GM18511 (cell line): ENCODE measurements around the gene DUS1L.

Source experiments
- ATAC-seq: cut with Tn5 transposase; IDR thresholded peaks from one replicate; pipeline ENCODE4 v1.9.1; 2021; ENCODE audit warnings: mild to moderate bottlenecking, moderate library complexity; ENCODE audit not compliant: unreplicated experiment

DUS1L gene

DNA sequence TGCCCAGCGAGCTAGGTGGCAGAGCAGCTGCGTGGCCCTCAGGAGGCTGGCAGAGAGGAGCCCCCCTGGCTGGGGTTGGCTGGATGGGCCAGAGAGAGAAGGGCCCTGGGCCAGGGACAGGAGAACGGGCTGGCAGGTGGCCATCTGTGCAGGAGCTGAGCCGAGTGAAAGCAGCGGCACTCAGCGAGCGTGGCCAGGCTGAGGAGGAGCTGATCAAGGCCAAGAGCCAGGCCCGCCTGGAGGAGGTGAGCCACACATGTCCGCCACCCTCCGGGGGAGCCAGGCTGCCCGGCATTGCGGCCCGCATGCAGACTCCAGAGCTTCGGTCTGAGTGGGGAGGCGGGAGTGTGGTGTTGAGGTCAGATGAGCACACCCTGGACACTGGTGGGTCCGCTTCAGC, 36.2 kb downstream of the DUS1L start:
- ATAC-seq = no peak

DNA sequence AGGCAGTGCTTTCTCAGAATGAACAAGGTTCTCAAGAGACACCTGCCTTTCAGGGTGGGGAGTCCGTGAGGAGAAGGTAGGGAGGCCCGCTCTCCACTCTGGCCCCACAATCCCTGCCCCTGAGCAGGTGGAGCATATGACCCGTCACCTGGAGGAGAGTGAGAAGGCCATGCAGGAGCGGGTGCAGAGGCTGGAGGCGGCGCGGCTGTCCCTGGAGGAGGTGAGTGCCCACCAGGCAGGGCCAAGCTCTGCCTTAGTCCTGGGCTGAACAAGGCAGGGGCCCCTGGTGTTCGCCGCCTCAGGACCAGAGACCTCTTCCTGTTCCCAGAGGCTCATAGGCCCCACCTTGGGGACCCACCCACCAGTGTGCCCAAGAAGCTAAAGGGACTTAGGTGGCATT, 36.6 kb downstream of the DUS1L start:
- no peak for ATAC-seq

DNA sequence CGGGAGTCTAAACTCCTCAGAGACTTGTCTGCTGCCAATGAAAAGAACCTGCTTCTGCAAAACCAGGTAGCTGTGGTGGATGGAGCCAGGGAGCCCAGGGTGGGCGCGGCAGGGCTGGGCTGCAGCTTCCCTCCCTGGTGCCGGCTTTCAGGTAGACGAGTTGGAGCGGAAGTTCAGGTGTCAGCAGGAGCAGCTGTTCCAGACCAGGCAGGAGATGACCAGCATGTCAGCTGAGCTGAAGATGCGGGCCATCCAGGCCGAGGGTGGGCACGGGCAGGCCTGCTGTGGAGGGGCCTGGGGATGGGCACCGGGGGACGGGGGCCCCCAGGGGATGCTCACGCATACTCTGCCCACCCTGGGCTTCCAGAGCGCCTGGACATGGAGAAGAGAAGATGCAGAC, 37.4 kb downstream of the DUS1L start:
- ATAC-seq = no peak

DNA sequence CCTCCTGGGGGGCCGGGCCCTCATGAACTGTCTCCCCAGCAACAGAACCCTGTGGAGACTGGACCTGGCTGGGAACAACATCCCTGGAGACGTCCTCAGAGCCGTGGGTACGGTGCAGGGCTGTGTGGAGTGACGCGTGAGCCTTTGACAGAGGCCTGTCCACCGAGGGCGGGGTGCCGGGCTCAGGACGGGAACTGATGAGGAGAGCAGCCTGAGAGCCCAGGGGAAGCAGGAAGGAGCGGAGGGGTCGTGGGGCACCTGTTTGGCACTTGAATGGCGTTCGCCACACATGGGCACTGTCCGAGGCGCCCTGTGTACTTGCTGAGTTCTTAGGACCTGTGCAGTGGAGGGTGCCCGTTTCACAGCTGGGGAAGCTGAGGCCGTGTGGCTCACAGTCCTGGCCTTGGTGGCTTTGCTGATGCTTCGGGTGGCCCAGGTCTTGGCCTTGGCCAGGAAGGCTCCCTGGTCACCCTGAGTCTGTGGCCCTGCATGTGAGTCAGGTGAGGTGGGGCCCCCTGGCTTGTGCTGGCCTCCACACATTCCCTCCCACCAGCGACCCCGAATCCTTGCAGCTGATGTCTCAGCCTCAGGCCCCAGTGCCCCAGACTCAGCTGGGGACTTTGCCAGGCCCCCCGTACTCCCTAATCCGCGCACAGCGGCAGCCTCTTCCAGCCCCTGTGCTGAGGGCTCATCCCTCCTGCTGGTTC, 40.0 kb downstream of the DUS1L start:
- ATAC-seq = no peak

DNA sequence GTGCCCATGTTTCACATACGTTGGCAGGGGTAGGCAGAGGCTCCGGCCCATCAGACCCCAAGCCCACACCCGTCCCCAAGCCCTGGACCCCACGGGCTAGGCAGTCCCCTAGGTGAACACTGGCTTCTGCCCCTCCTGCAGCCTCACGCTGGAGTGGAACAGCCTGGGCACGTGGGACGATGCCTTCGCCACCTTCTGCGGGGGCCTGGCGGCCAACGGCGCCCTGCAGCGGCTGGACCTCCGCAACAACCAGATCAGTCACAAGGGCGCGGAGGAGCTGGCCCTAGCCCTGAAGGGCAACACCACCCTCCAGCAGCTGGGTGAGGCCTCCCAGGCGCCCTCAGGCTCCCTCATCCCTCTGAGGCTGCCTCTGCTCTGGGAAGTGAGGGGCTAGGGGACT, 40.7 kb downstream of the DUS1L start:
- no peak for ATAC-seq

DNA sequence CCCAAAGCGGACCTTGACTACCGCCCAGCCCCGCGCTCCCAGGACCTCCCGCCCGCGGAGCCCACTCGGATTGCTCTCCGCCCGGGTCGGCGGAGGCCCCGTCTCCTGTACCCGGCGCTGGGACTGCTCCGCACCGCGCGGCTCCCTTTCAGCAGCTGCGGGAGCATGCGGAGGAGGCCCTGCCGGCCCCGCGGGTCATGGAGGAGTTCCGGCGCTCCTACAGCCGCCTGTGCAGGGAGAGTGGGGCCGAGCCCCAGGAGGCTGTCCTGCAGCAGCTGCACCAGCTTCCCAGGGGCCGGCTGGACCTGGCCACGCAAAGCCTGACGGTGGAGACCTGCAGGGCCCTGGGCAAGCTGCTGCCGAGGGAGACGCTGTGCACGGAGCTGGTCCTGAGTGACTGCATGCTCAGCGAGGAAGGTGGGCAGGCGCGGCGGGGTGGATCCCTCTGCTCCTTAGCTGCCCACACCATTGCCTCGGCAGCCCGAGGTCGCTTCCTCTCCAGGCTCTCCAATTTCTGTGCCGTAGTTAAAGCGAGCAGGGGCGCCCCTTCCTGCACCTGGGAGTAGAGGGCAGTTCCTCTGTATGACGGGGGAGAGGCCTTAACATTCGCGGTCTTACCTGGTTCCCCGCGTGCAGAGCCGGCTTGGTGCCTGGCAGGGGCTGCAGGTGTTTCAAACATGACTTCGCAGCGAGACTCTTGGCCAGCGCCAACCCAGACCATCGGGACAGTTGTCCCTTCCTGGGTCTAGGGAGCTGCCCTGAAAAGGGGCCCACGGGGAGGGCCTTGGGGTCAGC, 42.0 kb downstream of the DUS1L start:
- ATAC-seq = peak; percentile 3

DNA sequence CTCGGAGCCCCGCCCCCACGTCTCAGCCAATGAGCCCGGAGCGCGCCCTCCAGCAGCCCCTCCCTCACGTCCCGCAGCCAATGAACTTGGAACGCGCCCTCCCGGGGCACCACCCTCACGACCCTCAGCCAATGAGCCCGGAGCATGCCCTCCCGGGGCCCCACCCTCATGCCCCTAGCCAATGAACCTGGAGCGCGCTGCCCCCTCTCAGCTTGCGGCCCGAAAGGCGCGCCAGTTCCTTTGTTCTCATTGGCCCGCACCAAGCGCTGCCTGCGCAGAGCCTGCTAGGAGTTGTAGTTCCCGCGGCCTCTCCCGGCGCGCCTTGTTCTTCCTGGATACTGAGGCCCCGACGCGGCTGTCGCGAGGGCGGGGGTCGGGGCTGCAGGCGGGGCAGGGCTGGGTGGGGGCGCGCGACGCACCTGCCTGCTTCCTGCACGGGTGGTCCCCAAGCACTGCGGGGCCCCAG, 42.6 kb downstream of the DUS1L start, which contains the start of gene LRRC45:
Gene LRRC45, plus strand, starts transcription at position 325 of the 466 bp plus-strand sequence. CDS start 339 bp downstream, outside the sequence.
- ATAC-seq = peak; percentile 88

DNA sequence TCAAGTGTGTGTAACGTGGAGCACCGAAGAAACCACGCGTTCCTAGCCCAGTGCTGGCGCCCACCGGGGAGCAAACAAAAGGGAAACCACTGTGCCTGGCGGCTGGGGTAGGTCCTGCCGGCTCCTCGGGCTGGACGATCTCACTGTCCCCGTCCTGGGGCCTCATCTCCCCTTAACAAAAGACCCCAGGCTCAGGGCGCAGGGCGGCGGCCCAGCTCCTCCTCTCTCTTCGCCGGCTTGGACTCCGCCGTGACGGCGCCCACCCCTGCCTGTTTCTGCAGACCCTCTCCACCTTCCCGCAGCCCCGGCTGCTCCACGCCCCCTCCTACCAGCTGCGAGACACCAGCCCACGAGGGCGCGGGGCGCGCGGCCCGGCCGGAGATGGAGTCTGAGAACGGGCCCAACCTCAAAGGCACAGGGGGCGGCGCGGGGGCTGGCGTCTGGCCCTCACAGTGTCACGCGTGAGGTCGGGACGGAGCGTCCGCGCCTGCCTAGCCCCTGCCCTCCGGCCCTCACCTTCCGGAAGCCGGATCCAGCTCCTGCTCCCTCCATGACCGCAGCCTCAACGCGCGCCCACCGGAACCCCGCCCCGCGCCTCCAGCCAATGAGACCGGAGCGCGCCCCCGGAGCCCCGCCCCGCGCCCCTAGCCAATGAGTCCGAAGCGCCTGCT, 43.2 kb downstream of the DUS1L start, which contains the start of gene CENPX:
Gene CENPX, minus strand, starts transcription at position 569 of the 671 bp plus-strand sequence. Its CDS starts 17 bp downstream, at position 552.
- no peak for ATAC-seq

DNA sequence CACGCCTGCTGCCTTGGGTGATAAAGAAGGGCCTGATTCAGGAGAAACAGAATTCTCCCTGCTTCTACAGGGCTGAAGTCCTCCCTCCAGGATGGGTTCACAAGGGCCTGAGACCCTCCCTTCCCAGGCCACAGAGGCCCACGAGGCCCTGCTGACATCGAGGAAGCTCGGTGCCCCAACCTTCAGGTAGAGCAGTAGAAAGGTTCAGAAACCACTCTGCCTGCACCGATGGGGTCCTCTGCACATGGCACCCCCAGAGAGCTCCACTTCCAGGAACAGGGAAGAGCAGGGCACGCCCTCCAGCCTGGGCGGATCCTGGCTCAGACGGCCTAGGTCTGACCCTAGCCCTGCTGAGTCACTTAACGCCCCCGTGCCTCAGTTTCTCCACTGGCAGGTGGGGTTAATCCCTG, 43.7 kb downstream of the DUS1L start:
- ATAC-seq = no peak

DNA sequence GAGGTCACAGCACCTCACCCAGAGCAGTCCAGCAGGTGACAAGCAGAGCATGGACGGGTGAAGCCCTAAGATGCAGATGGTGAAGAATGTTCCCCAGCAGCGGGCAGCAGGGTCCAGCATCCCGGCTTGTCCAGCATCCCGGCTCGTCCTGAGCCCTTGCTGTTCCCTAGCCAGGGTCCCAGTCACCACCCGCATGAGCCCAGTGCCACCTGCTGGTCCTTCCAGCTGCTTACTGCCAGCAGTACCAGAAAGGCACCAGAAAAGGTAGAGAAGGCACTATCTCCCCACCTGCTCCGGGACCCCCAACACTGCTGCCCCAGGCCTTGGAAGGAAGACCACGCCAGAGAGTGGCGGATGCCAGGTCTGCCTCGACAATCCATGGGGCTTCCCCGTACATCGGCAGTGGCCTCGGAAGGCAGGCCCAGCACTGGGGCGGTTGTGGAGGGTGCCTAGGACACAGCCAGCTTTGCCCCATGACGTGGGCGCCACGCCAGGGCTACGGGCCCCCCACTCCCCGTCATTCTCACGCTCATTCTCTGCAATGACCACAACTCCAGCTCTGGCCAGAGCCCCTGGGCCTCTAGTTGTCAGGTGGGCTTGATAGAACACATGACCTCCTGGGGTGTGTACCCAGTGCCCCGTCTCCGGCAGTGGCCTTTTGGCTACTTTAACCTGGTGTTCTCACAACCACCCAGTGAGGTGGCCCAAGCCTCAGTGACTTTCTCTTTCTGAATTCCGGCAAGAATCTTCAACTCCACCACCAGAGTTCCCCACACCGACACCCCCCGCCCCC, 44.3 kb downstream of the DUS1L start:
- no peak for ATAC-seq

DNA sequence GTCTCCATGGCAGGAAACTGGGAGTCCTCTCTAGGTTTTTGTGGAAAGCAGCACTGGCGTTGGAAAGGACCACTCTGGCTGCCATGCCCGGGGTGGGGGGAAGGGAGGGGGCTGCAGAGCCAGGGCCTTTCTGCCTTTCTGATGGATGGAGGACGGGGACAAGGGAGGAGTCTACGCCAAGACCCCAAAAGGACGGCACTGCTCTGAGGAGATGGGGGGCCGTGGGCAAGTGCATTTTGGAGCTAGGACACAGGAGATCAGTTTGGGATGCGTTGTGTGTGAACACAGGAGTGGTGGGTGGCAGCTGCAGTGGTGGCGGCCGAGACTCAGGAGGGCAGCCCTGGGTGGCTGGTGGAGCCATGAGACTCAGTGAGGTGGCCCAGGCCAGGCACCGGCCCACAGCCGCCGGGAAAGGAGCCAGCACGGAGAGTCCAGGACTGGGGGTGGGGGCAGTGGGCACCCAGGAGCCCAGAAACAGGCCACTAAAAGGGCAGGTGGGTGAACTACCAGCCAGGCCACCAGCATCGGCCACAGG, 45.0 kb downstream of the DUS1L start:
- ATAC-seq = no peak

DNA sequence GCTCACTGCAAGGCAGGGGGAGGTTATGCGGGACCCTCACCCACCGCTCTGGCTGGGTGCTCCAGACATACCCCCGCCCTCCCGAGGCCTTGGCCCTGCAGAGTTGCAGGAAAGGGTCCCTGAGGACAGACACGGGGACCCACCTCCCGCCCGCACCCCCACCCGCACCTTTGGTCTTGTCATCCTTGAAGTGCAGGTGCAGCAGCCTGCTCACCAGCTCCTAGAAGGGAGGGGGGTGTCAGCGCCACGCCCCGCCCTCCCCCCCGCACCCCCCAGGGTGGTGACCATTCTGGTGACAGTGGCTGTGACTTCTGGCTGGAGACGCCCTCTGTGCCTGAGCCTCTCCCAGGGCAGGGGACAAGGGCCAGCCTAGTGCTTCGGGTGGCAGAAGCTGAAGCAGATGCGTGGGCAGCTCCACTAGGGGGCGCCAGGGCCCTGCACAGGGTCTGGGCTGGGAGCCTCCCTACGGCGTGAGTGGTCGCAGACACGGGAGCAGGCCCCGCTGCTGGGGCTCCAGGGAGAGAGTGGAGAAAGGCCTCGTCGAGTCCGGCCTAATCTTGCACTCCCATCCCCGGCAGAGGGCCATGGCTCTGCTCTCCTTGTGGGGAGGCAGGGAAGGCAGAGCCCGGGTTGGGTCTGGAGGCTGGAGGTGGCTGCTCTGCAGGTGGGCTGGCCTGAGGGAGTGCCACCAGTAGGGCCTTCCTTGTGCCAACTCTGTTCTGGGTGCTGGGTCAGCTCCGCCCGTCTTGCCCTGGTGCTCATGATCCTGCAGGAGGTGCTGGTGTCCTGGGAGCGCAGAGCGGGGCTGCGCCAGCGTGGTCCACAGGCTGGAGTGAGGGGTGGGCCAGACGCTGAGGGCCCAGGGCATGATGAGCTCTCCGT, 45.7 kb downstream of the DUS1L start:
- no peak for ATAC-seq

DNA sequence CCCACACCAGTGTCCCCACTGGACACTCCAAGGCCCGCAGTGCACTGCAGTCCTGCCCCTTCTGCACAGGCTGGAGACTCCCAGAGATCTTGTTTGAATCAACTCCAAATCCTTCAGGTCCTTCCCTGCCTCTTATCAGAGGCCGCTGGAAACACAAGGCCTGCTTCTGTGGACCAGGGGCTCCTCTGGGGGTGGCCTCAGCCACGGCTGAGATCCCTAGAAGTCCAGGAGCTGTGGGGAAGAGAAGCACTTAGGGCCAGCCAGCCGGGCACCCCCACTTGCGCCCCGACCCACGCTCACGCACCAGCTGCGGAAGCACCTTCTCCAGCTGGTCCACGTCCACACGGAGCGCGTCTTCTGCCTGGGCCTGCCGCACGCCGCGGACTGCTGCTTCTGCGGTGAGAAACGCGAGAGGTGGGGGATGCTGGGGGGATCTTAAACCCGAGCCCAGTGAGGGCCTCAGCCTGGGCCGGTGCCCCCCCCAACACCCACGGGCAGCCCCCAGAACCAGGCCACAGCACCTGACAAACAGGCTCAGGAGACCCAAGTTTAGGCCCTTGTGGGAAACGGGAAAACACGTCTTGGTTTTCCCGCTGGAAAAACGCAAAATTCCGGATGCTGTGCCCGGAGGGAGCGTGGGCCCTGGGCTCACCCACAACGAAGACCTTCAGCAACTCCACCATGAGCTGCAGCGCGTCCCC, 46.5 kb downstream of the DUS1L start:
- ATAC-seq = no peak

DNA sequence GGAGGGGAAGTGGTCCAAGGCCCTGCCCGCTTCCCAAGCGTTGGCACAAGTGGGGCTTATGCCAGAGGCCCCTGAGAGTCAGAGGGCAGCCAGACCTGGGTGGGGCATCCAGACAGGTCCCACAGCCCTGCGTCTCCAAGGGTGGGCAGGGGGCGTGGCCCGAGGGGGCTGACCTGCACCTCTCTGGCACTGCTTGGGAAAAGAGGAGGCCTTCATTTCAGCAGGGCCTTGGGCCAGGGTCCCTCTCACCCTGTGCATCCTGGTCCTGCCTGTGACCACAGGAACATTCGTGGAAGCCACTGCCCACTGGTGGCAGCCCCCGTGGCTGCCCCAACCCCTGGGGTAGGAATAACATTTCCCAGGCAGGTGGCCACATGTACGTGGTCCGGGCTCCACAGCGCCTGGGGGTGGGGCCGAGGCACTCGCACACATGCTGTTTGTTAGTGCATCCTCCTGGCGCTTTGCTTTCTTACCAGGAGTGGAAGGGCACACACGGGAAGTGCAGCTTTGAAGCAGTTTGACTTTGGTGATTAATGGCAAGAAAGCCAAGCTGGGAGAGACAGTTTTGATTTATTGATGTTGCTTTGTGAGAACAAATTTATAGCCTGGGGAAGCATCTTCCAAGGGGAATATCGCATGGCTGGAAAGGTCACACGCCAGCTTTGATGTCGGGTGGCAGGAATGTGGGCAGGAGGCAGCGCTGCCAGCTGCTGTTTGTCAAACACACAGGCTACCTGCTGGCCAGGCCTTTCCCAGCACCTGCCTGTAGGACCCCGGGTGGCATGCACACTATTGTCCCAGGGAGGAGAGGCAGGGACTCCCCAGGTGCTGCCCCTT, 47.2 kb downstream of the DUS1L start:
- ATAC-seq = no peak

DNA sequence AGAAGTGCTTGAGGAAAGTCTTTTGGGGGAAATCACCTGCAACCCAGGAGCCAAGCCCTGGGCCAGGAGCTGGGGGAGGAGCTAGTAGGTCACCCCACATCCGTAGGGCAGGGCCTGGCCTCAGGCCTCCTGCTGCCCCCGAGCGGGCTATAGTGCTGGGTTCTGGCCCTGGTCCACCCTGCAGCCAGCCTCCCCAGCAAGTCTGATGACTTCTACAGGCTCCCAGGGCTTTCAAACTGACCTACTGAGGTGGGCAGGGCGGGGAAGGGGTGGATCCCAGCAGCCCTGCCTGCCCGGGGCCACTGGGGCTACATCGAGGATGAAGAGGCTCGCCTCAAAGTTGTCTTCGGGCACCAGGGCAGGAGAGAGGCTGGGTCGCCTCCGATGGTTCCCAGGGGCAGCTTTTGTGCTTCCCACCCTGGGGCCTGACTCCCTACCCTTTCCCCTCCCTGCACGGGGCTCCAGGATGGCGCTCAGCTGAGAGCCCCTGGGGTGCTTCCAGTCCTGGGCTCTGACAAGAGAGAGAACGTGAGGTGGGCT, 47.9 kb downstream of the DUS1L start:
- no peak for ATAC-seq

DNA sequence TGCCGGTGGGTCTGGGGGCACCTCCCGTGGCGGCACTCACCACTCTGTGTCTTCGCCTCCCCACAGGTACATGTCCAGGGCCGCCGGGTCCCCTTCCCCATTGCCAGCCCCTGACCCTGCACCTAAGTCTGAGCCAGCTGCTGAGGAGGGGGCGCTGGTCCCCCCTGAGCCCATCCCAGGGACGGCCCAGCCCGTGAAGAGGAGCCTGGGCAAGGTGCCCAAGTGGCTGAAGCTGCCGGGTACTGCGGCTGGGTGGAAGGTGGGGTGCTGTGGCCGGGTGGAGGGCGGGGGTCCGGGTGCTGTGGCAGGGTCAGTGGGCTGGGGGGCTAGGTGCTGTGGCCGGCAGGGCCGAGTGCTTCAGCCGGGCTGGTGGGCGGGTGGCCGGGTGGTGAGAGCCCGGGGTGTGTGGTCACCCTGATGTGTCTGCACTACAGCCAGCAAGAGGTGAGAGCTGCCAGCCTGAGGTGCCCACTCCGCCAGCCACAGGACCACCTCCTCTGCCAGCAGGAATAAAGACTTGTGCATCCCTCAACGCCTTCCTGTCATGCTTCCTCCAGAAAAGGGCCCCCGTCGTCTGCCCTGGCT, 48.6 kb downstream of the DUS1L start:
- ATAC-seq = no peak
